M059J (cell line): ENCODE measurements around the gene RAD51B. TPM values are rescaled to one million over a fixed set of nuclear protein-coding genes. Genes with fewer than 3 reads are reported as not detected.

Source experiments
- DNase-seq: peaks from one replicate; pipeline ENCODE4 v3.0.0-alpha.2; 2012; ENCODE audit warnings: low read depth
- total RNA-seq: library from RNA; depleted of rRNA; stranded (reverse); fragments of >200 nt; shearing (Covaris generic); gene quantifications from 2 replicates; pipeline ENCODE4 v1.2.3, GENCODE V29; 2014

The RAD51B gene
- total RNA-seq, 1 experiment from 2014 or later = 19.0 TPM

DNA sequence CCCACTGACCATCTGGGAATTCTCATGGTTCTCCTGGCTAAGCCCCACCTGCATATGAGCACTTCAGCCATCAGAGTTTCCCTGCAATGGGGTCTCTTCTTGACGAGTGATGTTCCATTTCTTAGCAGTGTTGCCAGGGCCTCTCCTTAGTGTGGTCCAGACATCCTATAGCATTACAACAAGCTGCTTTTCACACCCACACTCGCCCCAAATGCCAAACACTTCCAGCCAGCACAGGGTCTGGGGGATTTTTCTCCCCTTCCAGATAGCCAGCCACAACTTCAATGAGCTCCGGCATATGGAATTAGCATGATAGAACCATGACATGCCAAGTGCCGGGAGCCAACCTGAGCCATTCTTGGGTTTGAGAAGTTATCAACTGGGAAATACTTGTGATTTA lies 705.9 kb downstream of the RAD51B start:
- no peak for DNase-seq

DNA sequence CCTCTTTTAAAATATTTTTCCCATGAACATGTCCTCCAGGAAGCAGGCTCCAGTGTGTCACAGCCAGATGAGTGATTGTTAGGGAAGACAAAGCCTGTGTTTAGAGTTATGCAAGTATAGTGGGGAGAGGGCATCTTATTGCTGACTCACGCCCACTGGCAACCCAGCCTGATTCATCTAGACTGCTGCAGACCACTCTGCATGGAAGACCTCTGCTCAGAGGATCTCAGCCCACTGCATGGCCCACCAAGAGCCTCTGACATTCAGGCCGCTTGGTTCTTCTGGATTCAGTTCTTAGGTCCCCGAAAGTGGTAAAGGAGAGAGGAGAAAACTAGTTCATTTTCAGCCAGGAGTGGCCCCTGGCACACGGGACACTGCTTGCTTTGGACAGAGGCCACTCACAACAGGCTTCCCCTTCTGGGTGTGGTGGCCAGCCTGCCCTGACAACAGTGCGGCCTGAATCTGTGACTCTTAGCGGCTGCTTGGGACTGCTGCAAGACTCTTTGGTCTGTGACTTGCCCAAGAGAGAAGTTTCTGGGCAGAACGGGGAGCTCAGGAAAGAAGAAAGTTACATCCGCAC lies 707.0 kb downstream of the RAD51B start:
- DNase-seq = peak; percentile 63

DNA sequence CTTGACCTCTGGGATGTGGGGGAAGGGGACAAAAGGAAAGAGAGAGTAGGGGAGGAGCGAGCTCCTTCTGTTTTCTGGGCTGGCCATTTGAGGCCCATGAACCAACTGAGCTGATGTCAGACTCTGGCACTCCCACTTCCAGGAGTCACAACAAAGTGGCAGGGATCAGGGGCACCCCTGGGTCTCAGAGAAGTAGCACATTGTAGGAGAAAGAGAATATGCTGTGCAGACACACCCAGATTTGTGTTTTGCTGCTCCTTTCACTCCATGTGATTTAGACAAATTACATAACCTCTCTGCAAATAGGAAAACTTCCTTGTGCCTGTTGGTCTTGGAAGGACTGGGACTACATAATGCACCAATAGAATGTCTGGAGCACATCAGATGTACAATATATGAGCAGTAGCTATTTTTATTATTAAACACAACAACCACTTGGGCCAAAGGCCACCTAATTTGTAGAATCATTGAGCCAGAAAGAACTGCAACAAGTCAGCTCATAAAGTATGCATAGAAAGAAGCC lies 707.8 kb downstream of the RAD51B start:
- peak; percentile 75 for DNase-seq

DNA sequence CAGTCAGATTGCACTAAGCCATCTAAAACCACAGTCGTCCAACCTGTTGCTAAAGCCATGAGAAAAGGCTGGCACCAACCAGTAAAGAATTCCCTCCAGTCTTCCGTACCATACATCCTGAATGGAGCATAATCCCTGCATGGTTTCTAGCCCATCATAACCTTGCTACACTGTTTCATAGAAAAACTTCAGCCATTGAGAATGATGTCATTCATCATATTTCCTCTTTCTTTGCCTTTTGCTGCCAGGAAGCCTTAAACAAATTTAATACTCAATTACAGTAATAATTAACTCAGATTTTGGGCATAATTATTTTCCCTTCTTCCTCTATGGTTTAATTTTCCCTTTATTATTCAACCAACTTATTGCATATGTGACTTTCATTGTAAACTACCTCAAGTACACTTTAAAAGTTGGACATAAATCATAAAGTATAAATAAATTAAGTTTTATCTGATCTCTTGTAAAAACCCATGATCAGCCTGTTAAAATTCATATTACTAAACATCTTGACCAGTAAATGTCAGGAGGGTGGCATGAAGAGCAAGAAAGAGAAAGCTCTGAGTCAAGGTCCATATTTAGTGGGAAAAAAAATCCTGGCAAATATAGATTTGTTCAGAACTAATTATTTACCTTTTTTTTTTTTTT lies 708.6 kb downstream of the RAD51B start:
- DNase-seq = no peak

DNA sequence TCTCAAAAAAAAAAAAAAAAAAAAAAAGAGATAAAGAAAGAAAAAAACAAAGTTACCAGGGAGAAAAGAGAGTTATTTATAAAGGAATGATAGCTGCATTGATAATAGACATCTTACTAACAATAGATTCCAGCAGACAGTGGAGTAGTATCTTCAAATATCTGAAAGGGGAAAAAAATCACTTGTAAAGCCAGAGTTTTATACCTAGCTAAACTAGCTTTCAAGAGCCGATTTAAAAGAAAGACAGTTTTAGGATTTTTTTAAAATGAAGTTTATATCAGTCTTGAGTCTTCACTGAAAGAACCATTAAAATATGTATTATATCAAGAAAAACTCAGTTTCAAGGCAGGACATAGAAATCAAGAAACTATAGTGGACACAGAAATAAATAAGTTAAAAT lies 710.9 kb downstream of the RAD51B start:
- DNase-seq = no peak

DNA sequence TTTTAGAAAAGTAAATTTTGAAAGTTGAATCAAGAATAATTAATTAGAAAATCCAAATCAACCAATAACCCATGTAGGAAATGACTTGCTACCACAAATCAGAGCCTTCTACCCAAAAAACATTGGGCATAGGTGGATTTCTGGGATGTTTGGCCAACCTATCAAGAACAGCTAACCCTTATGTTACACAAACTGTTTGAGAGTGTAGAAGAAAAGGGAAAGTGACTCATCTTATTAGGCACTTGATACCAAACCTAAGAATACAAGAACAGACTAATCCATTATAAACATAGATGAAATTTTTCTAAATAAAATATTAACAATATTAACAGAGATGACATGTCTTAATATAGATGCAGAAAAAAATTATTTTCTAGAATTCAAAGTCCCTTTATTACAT lies 712.9 kb downstream of the RAD51B start:
- DNase-seq = no peak

DNA sequence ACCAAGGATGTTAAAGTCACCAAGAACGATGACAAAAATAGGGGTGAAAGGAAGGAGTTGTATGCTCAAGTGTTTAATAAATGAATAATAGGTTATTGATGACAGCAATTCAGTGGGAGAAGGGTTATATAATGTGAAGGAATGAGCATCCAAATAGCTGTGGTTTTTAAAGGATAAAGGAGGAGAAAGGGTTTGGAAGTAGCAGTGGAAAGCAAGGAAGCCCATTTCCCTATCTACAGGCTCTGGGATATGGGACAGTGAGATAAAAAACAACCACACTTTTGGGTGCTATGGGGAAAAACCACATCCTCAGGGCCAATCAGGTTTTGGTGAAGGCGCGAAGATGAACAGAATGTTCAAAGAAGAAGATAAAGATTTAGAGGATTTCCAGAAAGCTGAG lies 714.7 kb downstream of the RAD51B start:
- no peak for DNase-seq

DNA sequence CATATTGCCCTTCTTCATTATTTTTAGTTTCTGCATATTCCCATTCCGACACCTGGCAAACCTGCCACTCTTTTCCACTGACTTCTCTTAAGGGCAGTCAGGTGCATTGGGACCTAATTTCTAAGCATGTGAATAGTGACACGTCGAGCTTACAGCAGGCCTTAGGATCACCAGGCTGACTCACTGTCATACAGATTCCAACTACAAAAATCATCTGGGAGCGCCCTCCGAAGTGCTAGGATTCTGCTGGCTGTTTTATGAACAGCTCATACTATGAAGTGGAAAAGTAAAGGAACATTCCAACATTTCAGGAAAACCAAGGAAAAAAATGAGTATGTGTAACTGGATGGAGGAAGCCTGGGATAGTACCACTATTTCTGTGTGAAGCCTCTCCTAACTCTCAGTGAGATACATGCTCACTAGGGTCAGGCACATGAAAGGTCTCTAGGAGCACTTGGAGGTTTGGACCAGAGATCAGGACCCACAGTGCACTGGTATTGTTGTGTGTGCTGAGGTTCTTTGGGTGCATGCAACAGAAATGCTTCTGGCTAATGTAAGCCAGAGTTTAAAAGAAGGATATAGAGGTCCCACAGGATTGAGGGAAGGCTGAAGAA lies 715.9 kb downstream of the RAD51B start:
- peak; percentile 85 for DNase-seq

DNA sequence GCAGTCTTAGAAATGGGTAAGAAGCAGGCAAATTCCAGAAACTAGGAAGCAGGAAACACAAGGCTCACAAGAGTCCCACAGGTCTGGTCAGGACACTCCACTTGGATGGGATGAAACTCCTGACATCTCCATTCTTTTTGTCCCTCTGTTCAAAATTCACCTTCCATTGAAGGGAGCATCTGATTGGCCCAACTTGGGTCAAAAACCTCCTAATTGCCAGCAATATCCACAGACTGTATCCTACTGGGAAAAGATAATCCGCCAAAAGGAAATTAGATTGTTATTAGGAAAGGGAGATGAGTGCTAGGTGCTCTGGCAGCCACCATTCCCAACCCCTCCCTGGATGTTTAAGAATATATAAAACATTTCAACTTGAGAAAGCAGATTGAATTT lies 716.4 kb downstream of the RAD51B start:
- no peak for DNase-seq

DNA sequence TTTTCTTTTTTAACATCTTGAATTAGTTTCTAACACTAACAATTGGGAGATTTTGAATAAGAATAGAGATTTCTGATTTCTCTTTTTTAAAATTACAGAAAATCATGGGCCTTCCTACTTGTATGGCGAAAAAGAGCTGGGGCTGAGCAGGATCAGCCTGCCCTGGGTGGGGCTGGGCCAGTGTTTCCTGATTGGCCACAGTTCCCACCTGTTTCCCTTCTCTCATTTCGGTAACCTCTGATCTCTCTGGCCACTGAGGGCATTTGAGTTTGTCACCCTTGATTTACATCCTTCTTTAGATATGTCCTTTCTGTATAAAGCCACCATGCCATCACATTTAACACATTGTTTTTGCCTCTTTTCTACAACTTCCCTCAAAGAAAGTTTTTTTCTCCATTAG lies 719.1 kb downstream of the RAD51B start:
- DNase-seq = no peak

DNA sequence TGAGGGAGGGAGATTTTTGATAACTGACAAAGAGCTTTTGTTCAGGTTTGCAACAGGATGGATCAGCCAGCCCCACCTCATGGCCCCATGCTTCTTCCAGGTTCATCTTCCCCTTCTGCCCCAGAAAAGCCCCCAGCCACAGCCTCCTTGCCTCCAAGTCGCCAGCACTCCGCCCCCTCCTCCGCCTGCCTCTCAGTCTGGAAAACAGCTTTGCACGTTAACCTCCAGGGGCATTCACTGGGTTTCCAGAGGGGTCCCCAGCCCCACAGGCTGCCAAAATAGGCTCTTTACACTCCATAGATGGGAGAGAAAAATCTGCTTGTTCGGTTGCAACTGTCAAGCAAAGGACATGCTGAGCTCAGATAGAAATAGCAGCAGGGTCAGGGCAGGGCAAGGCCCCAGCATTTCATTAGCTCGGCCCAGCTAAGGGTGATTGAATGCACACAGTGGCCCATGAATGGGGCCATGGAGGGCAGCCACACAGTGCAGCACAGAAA lies 719.7 kb downstream of the RAD51B start:
- DNase-seq = no peak

DNA sequence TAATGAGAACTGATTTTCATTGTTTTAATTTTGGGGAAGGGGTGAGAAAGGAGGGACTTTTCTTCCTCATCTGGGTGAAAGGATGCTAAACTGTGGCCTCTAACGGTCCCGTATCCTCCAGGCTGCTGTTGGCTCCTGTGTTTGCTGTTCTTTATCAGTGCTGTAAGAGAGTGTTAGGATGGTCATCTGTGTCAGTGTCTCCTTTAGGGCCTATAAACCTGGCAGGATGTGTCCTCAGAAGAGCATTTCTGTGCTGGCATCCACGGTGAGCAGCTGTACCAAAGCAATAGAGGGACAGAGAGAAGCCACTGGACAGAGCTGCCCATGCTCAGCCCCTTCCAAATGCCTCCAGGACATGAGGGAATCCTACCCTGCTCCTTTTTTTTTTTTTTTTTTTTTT lies 720.2 kb downstream of the RAD51B start:
- no peak for DNase-seq

DNA sequence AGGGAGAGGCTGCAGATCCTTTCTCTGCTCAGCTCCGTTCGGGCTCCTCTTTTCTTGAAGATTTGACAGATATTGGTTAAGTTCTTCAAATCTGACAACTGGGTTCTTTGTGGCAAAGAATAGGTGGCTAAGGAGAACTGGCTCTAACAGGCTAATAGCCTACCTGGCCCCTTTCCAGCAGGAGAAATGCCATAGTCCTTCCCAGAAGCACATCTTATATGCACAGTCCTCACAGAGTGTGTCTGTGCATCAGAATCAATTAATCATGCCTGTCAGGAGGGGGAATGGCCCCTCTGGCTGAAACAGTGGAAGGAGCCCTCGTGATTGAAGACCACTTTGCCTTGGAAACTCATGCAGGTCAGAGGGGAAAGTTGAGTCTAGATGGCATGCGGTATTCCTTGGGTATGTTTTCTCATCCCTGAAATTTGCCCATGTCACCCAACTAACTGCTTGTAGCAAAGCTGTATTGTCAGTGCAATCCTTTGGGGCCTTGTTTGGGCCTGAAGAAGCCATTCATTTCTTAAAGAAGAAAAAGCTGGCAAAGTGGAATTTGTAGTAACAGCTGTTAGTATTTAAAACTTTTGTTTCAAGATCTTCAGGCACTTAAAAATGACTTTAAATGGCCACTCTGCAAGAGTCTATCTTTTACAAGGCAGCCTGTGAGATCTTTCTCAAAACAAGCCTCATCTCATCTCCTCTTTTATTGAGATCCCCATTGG lies 721.8 kb downstream of the RAD51B start:
- no peak for DNase-seq

DNA sequence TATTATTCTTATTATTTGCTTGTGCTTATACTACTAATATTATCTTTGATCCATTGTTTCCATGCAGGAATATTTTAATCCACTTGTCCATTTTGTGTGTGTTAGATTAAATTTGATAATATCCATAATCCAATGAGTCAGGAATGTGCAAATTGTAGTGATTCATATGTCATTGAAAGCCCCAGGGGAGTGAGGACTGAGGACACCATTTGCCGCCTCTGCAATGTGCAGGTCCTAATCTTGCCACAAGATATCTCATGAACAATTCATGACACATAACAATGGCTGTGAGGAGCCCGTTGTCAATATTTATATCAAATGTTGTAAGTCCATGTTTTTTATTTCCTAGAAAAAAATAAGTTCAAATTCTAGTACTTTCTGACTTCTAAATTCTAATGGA lies 722.8 kb downstream of the RAD51B start:
- DNase-seq = no peak

DNA sequence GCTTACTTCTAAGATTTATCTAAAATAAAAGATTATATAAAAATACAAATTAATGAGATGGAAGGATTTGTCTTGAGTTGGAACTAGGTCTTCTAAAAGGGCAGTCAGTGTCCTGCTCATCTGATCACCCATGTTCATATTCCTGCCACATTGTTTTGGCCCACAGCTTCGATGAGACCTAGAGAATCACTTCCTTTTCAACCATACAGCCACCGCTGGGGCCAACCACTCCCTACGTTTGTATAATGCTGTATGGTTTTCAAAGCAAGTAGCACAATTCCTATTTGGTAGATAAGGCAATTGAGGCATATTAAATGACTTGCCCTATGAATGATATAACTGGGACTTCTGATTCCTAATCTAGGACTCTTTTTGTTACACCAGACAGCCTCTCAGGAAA lies 723.9 kb downstream of the RAD51B start:
- no peak for DNase-seq

DNA sequence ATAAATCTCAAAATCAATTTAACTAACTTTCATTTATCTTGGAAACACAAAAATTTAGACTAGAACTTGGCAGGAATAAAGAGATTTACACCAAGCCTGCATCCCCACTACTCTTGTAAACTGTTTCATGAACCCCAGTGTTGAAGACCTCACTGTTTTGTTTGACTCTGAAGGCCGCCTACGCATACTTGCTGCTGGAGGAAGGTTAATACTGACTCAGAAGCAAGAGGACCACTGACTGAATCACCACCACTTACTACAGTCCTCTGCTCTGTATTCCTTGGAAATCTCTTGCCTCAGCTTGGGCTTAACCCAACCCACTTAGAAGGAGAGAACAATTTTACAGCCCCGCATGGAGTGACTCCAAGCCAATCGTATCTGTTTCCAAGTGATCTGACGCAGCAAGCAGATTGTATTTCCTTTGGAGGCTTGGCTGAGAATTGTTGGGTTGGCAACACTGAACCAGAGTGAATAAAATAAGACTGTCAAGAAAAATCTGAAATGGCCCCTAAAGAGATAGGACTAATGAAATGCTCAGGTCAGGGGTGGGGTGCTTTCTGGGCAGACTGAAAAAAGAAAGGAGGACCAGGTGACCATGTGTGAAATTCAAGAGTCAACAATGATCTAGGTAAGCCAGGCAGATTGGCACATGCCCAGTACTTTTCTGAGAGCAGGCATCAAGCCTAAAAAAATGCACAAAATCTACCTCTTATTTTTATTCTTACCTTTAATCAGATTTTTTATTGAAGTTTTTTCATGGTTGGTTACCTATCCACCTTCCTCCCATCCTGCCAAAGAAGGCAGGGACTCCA lies 724.7 kb downstream of the RAD51B start:
- DNase-seq = peak; percentile 94

DNA sequence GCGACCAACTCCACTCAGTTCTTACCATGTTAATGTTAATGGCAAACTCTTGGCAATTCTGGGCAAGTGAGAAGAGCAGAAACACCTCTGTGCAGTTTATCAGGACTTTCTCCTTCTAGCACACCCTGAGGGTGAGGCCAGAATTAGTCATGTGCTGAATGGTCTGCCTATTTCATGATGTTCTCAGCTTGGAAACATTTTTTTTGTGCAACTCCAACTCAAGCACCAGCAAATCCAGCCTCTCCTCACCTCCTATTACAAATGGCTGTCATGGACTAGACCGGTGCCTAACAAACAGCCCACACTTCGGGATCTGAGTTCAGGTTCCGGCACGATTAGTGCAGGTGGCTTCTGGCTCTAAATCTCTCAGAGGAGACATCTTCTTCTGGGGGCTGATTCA lies 727.3 kb downstream of the RAD51B start:
- DNase-seq = peak; percentile 84

DNA sequence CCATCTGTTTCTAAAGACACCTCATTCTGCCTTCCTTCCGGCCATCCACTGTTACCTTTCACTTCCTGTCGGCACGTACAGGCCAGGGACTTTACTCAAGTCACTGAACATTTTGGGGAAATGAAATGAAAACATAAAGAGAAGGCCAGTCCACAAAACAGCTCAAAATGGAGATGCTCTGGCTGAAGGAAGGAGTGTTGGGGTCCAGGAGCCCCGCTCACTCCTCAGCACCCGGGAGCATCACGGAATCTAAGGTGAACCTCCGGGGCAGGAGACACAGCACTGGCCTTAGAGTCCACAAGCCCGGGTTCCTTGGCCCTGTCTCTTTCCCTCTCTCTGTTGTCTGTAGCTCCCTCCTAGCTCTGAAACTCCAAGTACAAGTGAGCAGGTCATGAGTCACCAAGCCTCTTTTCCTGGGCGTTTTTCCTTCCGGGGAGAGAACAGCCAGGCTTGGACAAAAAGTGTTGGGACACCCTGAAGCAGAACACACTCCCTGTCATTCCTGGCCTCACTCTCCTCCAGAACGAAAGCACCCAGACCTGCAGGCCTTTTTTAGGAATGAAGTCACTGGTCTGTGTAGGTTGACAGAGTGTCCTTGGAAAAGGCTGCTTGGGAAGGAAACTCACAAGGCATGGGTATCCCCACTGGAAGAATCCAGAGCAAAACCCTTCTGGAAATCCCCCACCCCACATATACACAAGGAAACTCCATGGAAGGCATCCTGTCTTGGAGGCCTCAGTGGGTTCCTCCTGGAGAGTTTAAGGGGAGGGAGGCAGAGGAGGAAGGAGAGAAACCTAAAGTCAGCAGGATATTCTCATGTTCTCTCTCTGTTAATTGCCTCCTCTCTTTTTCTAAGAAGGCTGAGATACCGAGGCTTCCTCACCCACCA lies 728.0 kb downstream of the RAD51B start:
- DNase-seq = peak; percentile 97

DNA sequence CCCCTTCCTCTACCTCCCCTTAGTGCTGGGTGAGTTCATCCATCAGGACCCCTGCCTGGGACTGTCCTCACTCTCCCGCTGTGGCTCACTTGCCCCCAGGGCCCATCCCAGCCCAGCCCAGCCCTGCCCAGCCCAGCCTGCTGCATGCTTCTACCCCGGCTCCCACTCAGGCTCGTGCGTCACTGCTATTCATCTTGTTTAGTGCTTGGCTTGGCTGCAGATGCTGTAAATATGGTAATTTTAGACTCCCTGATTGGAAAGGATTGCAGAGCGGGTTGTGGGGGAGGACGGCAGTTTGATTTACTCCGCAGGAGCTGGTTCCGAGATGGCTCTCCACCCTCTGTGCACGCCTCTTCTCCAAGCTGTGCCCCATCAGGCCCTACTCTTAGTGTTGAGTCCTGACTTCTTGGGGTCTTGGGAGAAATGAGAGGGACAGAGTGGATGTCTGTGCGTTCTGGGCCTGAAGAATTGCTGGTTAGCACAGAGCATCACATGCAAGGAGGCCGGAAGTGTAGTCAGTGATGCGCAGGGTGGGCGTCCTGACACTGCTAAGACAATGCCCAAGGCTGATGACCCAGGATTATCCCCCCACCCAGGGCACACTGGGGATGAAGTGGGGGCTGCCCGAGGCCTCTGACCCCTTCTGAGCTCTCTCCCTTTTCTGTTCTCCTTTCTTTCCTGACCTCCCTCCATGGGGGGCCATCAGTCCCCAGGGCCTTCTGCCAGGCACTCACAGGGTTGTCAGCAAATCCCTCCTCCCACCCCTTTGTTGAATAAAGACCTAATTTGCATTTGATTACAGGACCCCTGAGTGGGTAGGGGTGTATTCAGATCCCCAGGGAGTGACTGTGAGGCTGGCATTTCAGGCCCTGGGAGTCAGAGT lies 728.9 kb downstream of the RAD51B start:
- peak; percentile 98 for DNase-seq

DNA sequence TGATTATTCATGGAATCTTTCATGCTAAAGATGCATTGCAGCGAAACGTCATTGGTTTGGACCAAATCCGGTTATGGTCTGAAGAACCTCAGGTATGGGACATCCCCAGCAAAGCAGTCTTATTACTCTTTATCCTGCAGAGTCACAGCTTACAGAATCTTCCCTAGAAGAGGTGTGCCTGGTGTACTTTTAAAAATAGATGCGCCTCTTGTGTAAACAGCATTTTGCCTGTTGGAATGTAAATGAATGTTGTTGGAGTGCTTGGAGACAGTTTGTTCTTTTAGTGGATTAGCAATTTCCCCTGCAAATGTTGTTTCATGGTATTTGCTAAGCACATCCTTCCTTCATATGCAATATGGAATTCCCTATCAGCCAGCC lies 730.7 kb downstream of the RAD51B start:
- no peak for DNase-seq
